Stimulated activated naive B cell treated with anti-CD40 and anti-IgM and Interleukin-4, amounts not matched to agents 10 μg/mL and 1 μg/mL and 100 μg/mL, for 72 hours (primary cell): ENCODE results near the gene PCGF6.
"Not testable (repeated sequence)": the region's sequence is repeated elsewhere in the genome, so short reads cannot be mapped to it uniquely, and the experiment has no call there.

Source experiments
- ATAC-seq, 2 donors: fragments of 150-1000 bp; cut with Tn5 transposase; replicated peaks; 2 replicates each; pipeline ENCODE4 v1.10.0; 2021; ENCODE audit warnings: moderate library complexity in 1 of 2
- DNase-seq: peaks from one replicate; pipeline ENCODE4 v3.0.0; 2021
- H3K27ac Mint-ChIP-seq: one replicate; pipeline ENCODE4 v1.8.0; 2022; ENCODE audit warnings: mild to moderate bottlenecking, mixed read lengths
- H3K27me3 Mint-ChIP-seq, 2 donors: one replicate each; pipeline ENCODE4 v1.8.0; 2022; ENCODE audit warnings: mixed read lengths in 2 of 2
- H3K36me3 Mint-ChIP-seq, 2 donors: one replicate each; pipeline ENCODE4 v1.8.0; 2022; ENCODE audit warnings: mixed read lengths in 2 of 2, mild to moderate bottlenecking in 1 of 2
- H3K4me1 Mint-ChIP-seq, 2 donors: one replicate each; pipeline ENCODE4 v1.8.0; 2022; ENCODE audit warnings: mixed read lengths in 2 of 2, mild to moderate bottlenecking in 1 of 2
- H3K4me3 Mint-ChIP-seq, 2 donors: one replicate each; pipeline ENCODE4 v1.8.0; 2022; ENCODE audit warnings: mild to moderate bottlenecking in 2 of 2, mixed read lengths in 2 of 2, moderate library complexity in 1 of 2
- H3K9me3 Mint-ChIP-seq, 2 donors: one replicate each; pipeline ENCODE4 v1.8.0; 2022; ENCODE audit warnings: mixed read lengths in 2 of 2, mild to moderate bottlenecking in 1 of 2

Gene PCGF6

GRCh38 chr10:103258928-103259327, 92.0 kb downstream of the PCGF6 start:
- Mint-ChIP-seq H3K27me3 (peaks cover 24 to 33% of the 10 kb centered on the region in 2 donors), H3K9me3 (peaks cover 11 to 21% of the 10 kb centered on the region in 2 donors), H3K36me3 (peaks cover 7 to 19% of the 10 kb centered on the region in 2 donors)
- not testable (repeated sequence) for H3K27ac Mint-ChIP-seq, DNase-seq, ATAC-seq, H3K4me3 Mint-ChIP-seq, H3K4me1 Mint-ChIP-seq

- Mint-ChIP-seq H3K36me3 (peaks cover 7 to 19% of the 10 kb centered on the region in 2 donors), H3K9me3 (peaks cover 11 to 21% of the 10 kb centered on the region in 2 donors), H3K4me1 (peaks cover 0 to 2% of the 10 kb centered on the region in 2 donors), H3K27ac (no peak overlapping the region), H3K27me3 (peaks cover 16 to 22% of the 10 kb centered on the region in 2 donors), H3K4me3 (no peak overlapping the region)
- no peak for DNase-seq
- no peak for ATAC-seq
Observed at GRCh38 chr10:103257812-103258211, 93.1 kb downstream of the PCGF6 start.

DNA sequence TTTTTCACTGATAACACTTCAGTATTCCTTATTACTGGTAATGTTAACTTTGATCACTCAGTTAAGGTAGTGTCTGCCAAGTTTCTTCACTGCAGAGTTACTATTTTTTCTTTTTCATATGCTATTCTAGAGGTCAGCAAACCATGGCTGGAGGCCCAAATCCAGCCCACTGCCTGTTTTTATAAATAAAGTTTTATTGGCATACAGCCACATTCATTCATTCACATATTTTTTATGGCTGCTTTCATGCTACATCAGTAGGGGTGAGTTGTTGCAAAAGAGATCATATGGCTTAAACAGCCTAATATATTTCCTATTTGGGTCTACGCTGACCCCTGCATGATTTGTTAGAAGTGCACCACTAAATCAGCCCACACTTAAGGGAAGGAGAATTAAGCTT, 94.3 kb downstream of the PCGF6 start:
- DNase-seq: no peak
- H3K36me3 Mint-ChIP-seq: peaks cover 5 to 19% of the 10 kb centered on the region in 2 donors
- no peak overlapping the region for H3K27ac Mint-ChIP-seq
- peaks cover 10 to 12% of the 10 kb centered on the region in 2 donors for H3K27me3 Mint-ChIP-seq
- H3K9me3 Mint-ChIP-seq: peaks cover 11 to 19% of the 10 kb centered on the region in 2 donors
- H3K4me1 Mint-ChIP-seq: peaks cover 0 to 2% of the 10 kb centered on the region in 2 donors
- no peak overlapping the region for H3K4me3 Mint-ChIP-seq
- no peak for ATAC-seq

DNA sequence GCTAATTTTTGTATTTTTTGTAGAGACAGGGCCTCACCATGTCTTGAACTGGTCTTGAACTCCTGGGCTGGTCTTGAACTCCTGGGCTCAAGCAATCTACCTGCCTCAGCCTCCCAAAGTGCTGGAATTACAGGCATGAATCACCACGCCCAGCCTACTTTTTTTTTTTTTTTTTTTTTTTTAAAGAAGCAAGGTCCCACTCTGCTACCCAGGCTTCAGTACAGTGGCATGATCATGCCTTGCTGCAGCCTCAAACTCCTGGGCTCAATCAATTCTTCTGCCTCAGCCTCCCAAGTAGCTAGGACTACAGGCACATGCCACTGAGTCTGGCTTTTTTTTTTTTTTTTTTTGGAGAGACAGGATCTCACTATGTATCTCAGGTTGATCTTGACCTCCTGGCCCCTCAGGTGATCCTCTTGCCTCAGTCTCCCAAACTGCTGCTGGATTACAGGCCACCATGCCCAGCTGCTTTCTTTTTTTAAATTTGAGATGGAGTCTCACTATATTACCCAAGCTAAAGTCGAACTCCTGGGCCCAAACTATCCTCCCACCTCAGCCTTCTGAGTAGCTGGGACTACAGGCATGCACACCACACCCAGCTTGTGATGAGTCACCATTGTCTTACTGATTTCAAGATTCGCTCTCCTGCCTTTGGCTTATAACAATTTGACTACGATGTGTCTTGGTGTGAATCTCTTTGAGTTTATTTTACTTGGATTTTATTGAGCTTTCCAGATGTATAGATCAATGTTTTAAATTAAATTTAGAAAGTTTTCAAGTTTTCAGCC, 96.2 kb downstream of the PCGF6 start:
- Mint-ChIP-seq H3K27me3 (peaks cover 4 to 10% of the 10 kb centered on the region in 2 donors), H3K4me1 (peaks cover 0 to 1% of the 10 kb centered on the region in 2 donors), H3K36me3 (peaks cover 5 to 6% of the 10 kb centered on the region in 2 donors), H3K27ac (no peak overlapping the region), H3K9me3 (peaks cover 4 to 12% of the 10 kb centered on the region in 2 donors), H3K4me3 (no peak overlapping the region)
- ATAC-seq: no peak
- no peak for DNase-seq

- peaks cover 3 to 8% of the 10 kb centered on the region in 2 donors for H3K9me3 Mint-ChIP-seq
- peaks cover 0 to 1% of the 10 kb centered on the region in 2 donors for H3K4me1 Mint-ChIP-seq
- no peak overlapping the region for H3K27ac Mint-ChIP-seq
- H3K27me3 Mint-ChIP-seq: peaks cover 4 to 5% of the 10 kb centered on the region in 2 donors
- no peak for ATAC-seq
- DNase-seq: no peak
- H3K36me3 Mint-ChIP-seq: peaks cover 4% of the 10 kb centered on the region in 2 donors
- H3K4me3 Mint-ChIP-seq: no peak overlapping the region
Observed at GRCh38 chr10:103254113-103254512, 96.8 kb downstream of the PCGF6 start.
